Nephron progenitor cell (in vitro differentiated cells): ENCODE measurements around the gene MAGEB17.
A peak's percentile ranks its signal among the peaks of the same experiment; 100 is the strongest.

Experiments used
- DNase-seq: peaks from one replicate; pipeline ENCODE4 v3.0.0; 2021
- H3K27ac Mint-ChIP-seq: 2 replicates; pipeline ENCODE4 v1.8.0; 2021; ENCODE audit warnings: mild to moderate bottlenecking, moderate library complexity, mixed read lengths
- H3K27me3 Mint-ChIP-seq: 2 replicates; pipeline ENCODE4 v1.8.0; 2021; ENCODE audit warnings: mild to moderate bottlenecking, low read depth, mixed read lengths; ENCODE audit not compliant: poor library complexity
- H3K36me3 Mint-ChIP-seq: 2 replicates; pipeline ENCODE4 v1.8.0; 2021; ENCODE audit warnings: low read depth, mixed read lengths
- H3K4me1 Mint-ChIP-seq: 2 replicates; pipeline ENCODE4 v1.8.0; 2021; ENCODE audit warnings: mixed read lengths
- H3K4me3 Mint-ChIP-seq: 2 replicates; pipeline ENCODE4 v1.8.0; 2021; ENCODE audit warnings: mild to moderate bottlenecking, moderate library complexity, mixed read lengths
- H3K9me3 Mint-ChIP-seq: 2 replicates; pipeline ENCODE4 v1.8.0; 2021; ENCODE audit warnings: mild to moderate bottlenecking, moderate library complexity, mixed read lengths
- TF ChIP-seq, protein P1 (sequence below): fragments of 200-600 bp; sonication (generic); IDR thresholded peaks from 2 replicates; pipeline ENCODE4 v1.5.0; 2021; ENCODE audit warnings: antibody characterized with exemption

The MAGEB17 gene

DNA sequence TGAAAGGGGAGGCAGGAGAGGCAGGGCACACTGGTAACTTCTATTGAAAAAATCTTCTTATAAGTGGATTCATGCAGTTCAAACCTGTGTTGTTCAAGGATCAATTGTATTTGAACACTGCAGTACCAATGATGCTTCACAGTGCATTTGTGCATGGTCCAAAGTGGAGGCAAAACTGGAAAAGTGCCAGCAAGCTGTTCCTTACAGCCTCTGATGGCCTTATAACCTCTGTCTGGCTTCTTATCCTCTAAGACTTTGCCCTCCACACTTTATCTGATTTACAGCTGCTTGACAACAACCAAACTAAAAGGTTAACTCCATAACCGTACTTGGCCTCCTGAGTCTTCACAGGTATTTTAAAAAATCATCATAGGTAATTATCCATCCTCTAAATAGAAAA lies 40.4 kb downstream of the MAGEB17 start:
- Mint-ChIP-seq H3K4me1 (no peaks in the 10 kb centered on the region), H3K9me3 (no peaks in the 10 kb centered on the region), H3K27ac (peak overlapping the region; percentile 51), H3K4me3 (no peak overlapping the region), H3K27me3 (no peaks in the 10 kb centered on the region), H3K36me3 (no peaks in the 10 kb centered on the region)
- DNase-seq: no peak
- TF ChIP-seq, protein P1, sequence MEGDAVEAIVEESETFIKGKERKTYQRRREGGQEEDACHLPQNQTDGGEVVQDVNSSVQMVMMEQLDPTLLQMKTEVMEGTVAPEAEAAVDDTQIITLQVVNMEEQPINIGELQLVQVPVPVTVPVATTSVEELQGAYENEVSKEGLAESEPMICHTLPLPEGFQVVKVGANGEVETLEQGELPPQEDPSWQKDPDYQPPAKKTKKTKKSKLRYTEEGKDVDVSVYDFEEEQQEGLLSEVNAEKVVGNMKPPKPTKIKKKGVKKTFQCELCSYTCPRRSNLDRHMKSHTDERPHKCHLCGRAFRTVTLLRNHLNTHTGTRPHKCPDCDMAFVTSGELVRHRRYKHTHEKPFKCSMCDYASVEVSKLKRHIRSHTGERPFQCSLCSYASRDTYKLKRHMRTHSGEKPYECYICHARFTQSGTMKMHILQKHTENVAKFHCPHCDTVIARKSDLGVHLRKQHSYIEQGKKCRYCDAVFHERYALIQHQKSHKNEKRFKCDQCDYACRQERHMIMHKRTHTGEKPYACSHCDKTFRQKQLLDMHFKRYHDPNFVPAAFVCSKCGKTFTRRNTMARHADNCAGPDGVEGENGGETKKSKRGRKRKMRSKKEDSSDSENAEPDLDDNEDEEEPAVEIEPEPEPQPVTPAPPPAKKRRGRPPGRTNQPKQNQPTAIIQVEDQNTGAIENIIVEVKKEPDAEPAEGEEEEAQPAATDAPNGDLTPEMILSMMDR: no peak

DNA sequence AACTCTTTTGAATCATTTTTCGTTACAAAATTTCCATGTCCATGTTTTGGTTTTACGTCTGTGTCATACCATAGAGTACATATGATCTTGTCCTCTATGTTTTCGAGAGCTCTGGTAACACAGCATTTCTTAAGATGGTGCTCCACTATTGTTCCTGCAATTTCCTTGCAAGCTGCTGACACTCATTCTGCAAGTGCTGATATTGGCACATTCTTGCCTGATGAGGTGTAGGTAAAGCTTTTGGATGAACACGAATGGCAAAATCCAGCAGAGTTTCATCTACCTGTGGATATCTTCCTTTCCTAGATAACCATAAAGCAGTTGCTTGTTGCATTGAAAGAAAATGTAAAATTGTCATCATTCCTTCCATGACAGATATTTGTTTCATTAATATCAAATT lies 41.3 kb downstream of the MAGEB17 start:
- H3K27ac Mint-ChIP-seq: no peak overlapping the region
- TF ChIP-seq, protein P1: no peak
- no peak for DNase-seq
- H3K36me3 Mint-ChIP-seq: no peaks in the 10 kb centered on the region
- no peaks in the 10 kb centered on the region for H3K27me3 Mint-ChIP-seq
- H3K4me1 Mint-ChIP-seq: no peaks in the 10 kb centered on the region
- no peak overlapping the region for H3K4me3 Mint-ChIP-seq
- no peaks in the 10 kb centered on the region for H3K9me3 Mint-ChIP-seq

DNA sequence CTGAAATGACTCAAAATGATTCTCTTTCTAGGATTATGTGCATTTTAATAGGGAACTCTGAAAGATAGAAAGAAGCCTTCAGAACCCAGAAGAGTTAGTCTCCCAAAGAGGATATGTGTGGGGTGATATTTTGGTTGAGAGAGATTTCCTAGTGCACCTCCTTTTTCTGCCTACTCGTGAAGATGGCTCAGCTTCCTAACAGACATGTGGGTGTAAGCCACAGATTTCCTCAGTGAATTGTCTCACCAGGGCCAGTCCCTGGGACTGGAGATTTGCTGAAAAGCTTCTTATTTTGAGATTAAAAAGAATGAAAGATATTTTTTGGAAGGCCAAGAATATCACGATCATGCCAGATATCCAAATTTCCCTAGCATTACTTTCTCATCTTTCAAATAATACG lies 42.8 kb downstream of the MAGEB17 start:
- Mint-ChIP-seq H3K36me3 (no peaks in the 10 kb centered on the region), H3K27ac (no peak overlapping the region), H3K4me3 (no peak overlapping the region), H3K27me3 (no peaks in the 10 kb centered on the region), H3K9me3 (no peaks in the 10 kb centered on the region), H3K4me1 (no peaks in the 10 kb centered on the region)
- TF ChIP-seq, protein P1: no peak
- no peak for DNase-seq

DNA sequence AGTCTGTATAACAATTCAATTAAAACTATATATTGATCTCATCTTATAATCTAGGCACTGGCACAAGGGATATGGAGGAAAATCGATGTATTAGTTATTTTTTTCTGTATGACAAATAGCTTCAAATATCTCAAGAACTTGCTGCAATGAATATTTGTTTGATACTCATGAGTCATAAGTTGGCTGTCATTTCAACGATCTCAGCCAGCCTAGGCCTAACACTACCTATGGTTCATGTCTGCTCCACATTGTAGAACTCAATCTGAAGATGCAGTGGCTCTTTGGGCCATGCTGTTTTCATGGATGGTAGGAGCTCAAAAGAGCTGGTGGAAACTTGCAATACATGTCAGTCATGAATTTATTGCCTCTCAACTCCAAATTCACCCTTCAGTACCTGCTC lies 44.7 kb downstream of the MAGEB17 start:
- Mint-ChIP-seq H3K27me3 (no peaks in the 10 kb centered on the region), H3K9me3 (no peaks in the 10 kb centered on the region), H3K27ac (no peak overlapping the region), H3K4me1 (no peaks in the 10 kb centered on the region), H3K4me3 (no peak overlapping the region), H3K36me3 (no peaks in the 10 kb centered on the region)
- DNase-seq: no peak
- TF ChIP-seq, protein P1: no peak

DNA sequence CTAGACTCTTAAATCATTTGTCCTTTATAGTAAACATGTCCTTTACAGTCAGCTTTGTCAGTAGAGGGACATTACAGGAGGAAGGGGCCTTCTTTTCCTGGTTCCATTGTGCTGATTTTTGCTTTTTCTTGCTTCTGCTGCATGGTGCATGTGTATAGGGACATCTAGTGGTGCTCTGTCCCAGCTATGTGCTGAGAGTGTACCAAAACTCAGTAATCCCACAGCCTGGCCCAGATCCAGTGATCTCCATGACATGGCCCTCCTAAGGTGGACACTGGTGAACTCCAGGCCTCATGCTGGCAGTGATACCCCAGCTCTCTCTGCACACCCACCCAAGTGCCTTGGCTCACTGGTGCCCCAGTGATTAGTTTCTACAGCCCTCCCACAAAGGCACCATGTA lies 45.2 kb downstream of the MAGEB17 start:
- Mint-ChIP-seq H3K4me3 (no peak overlapping the region), H3K9me3 (no peaks in the 10 kb centered on the region), H3K27ac (no peak overlapping the region), H3K36me3 (no peaks in the 10 kb centered on the region), H3K4me1 (no peaks in the 10 kb centered on the region), H3K27me3 (no peaks in the 10 kb centered on the region)
- TF ChIP-seq, protein P1: no peak
- no peak for DNase-seq

DNA sequence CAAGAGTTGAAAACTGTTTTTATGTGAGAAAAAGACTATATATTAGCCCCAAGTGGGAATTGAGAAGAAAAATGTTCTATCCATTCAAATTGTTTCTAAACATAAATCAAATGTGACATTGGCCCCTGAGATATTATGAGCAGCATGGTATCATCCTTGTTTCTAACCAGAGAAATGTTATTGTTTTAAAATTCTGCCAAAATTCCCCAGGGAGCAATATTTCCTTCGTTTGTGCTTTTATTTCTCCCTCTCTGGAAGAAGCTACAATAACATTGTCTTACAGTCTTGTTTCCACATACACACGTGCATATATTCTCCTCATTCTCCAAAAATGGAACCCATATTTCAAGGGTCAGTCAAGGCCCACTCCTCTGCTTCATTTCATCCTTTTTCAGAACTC lies 46.7 kb downstream of the MAGEB17 start:
- H3K9me3 Mint-ChIP-seq: no peaks in the 10 kb centered on the region
- H3K36me3 Mint-ChIP-seq: no peaks in the 10 kb centered on the region
- no peak overlapping the region for H3K4me3 Mint-ChIP-seq
- no peaks in the 10 kb centered on the region for H3K27me3 Mint-ChIP-seq
- DNase-seq: no peak
- H3K27ac Mint-ChIP-seq: no peak overlapping the region
- H3K4me1 Mint-ChIP-seq: no peaks in the 10 kb centered on the region
- TF ChIP-seq, protein P1: no peak
